Hepatocyte (in vitro differentiated cells): ENCODE measurements around the gene GIPR. TPM values are rescaled to one million over a fixed set of nuclear protein-coding genes. Genes with fewer than 3 reads are reported as not detected.
"Not testable (repeated sequence)": the region's sequence is repeated elsewhere in the genome, so short reads cannot be mapped to it uniquely, and the experiment has no call there.

ENCODE experiments used
- DNase-seq: peaks from one replicate; pipeline ENCODE4 v3.0.0-alpha.2; 2016; ENCODE audit warnings: low spot score
- H2AFZ ChIP-seq: fragments of 200-600 bp; sonication (generic); 2 replicates; pipeline ENCODE4 v1.6.0; 2016; ENCODE audit warnings: antibody characterized with exemption, mild to moderate bottlenecking
- H3K27ac ChIP-seq: fragments of 200-600 bp; sonication (generic); 2 replicates; pipeline ENCODE4 v1.5.1; 2016; ENCODE audit warnings: mild to moderate bottlenecking
- H3K27me3 ChIP-seq: fragments of 200-600 bp; sonication (generic); 2 replicates; pipeline ENCODE4 v1.6.1; 2016
- H3K36me3 ChIP-seq: fragments of 200-600 bp; sonication (generic); replicated peaks from 2 replicates; pipeline ENCODE4 v1.5.1; 2016; ENCODE audit warnings: low read depth; ENCODE audit not compliant: insufficient read depth
- H3K4me1 ChIP-seq: fragments of 200-600 bp; sonication (generic); 2 replicates; pipeline ENCODE4 v1.5.1; 2016; ENCODE audit warnings: mild to moderate bottlenecking, moderate library complexity; ENCODE audit not compliant: insufficient read depth
- H3K4me2 ChIP-seq: fragments of 200-600 bp; sonication (generic); 2 replicates; pipeline ENCODE4 v1.6.0; 2016
- H3K4me3 ChIP-seq: fragments of 200-600 bp; sonication (generic); 2 replicates; pipeline ENCODE4 v1.5.1; 2016; ENCODE audit warnings: mild to moderate bottlenecking
- H3K79me2 ChIP-seq: fragments of 200-600 bp; sonication (generic); 2 replicates; pipeline ENCODE4 v1.6.0; 2017; ENCODE audit warnings: mild to moderate bottlenecking
- H3K9me2 ChIP-seq: fragments of 200-600 bp; sonication (generic); replicated peaks from 2 replicates; pipeline ENCODE4 v1.6.0; 2017; ENCODE audit warnings: mild to moderate bottlenecking; ENCODE audit not compliant: insufficient read depth
- H3K9me3 ChIP-seq: fragments of 200-600 bp; sonication (generic); 2 replicates; pipeline ENCODE4 v1.5.1; 2016; ENCODE audit warnings: low read depth, mild to moderate bottlenecking
- H4K20me1 ChIP-seq: fragments of 200-600 bp; sonication (generic); 2 replicates; pipeline ENCODE4 v1.6.0; 2016; ENCODE audit warnings: mild to moderate bottlenecking; ENCODE audit not compliant: insufficient read depth, poor library complexity, severe bottlenecking
- EZH2 ChIP-seq: fragments of 200-600 bp; sonication (generic); IDR thresholded peaks from 2 replicates; pipeline ENCODE4 v1.6.1; 2016; ENCODE audit warnings: antibody characterized with exemption, mild to moderate bottlenecking, borderline replicate concordance
- EZH2phosphoT487 ChIP-seq: fragments of 200-600 bp; sonication (generic); IDR thresholded peaks from one replicate; pipeline ENCODE4 v1.6.1; 2018; ENCODE audit warnings: antibody characterized with exemption, mild to moderate bottlenecking, low read depth, moderate library complexity; ENCODE audit not compliant: unreplicated experiment, severe bottlenecking
- WGBS: methylation state at CpG from one replicate; pipeline ENCODE4 v1.1.6; 2016; ENCODE audit warnings: low lambda C conversion rate; ENCODE audit errors: missing lambda C conversion rate; 5-methylcytosine and 5-hydroxymethylcytosine counted together
- polyA plus RNA-seq: library from polyadenylated mRNA; unstranded; fragments of >200 nt; fragmentation: Nextera tagmentation; extraction: Ambion mirVana; gene quantifications from 2 replicates; pipeline ENCODE4 v1.2.1, GENCODE V29; 2016
- total RNA-seq: library from RNA; depleted of rRNA; stranded (reverse); fragments of >200 nt; gene quantifications from 2 replicates; pipeline ENCODE4 v1.2.3, GENCODE V29; 2014
- TF ChIP-seq, protein P1 (sequence below): fragments of 200-600 bp; sonication (generic); IDR thresholded peaks from 2 replicates; pipeline ENCODE4 v1.5.1; 2016; ENCODE audit warnings: antibody characterized with exemption, mild to moderate bottlenecking; ENCODE audit not compliant: poor library complexity

Gene GIPR
- total and polyA plus RNA-seq, 2 experiments from 2014 or later, result 2.7 to 5.6 TPM

DNA sequence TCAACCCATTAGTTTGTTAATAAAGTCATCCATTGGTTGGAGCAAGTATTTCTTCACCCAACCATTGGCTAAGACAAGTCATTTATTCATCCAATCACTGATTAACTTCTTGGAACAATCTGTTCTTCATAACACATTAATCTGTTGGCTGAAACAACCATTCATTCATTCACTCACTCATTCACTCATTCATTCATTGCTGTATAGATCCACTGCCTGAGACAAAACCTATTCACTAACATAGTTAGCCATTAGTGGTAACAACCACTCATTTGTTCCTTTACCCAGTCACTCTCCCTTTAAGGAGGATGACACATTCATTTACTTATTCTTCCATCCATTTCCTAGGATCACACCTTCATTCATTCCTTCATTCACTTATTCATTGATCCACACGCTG lies 44.0 kb upstream of the GIPR start:
- no peak for DNase-seq
- no peak overlapping the region for H2AFZ ChIP-seq
- H3K4me1 ChIP-seq, result no peaks in the 10 kb centered on the region
- H3K36me3 ChIP-seq, result no peaks in the 10 kb centered on the region
- H3K79me2 ChIP-seq, result no peaks in the 10 kb centered on the region
- TF ChIP-seq EZH2phosphoT487 (no peak), EZH2 (no peak)
- TF ChIP-seq, protein P1, sequence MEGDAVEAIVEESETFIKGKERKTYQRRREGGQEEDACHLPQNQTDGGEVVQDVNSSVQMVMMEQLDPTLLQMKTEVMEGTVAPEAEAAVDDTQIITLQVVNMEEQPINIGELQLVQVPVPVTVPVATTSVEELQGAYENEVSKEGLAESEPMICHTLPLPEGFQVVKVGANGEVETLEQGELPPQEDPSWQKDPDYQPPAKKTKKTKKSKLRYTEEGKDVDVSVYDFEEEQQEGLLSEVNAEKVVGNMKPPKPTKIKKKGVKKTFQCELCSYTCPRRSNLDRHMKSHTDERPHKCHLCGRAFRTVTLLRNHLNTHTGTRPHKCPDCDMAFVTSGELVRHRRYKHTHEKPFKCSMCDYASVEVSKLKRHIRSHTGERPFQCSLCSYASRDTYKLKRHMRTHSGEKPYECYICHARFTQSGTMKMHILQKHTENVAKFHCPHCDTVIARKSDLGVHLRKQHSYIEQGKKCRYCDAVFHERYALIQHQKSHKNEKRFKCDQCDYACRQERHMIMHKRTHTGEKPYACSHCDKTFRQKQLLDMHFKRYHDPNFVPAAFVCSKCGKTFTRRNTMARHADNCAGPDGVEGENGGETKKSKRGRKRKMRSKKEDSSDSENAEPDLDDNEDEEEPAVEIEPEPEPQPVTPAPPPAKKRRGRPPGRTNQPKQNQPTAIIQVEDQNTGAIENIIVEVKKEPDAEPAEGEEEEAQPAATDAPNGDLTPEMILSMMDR, result no peak
- no peak overlapping the region for H3K27ac ChIP-seq
- no peaks in the 10 kb centered on the region for H3K9me2 ChIP-seq
- no peak overlapping the region for H3K4me2 ChIP-seq
- no peak overlapping the region for H3K4me3 ChIP-seq
- no peaks in the 10 kb centered on the region for H4K20me1 ChIP-seq
- H3K27me3 ChIP-seq, result no peaks in the 10 kb centered on the region
- no peaks in the 10 kb centered on the region for H3K9me3 ChIP-seq
- WGBS, result 96% methylated on average over 1 of the region's 1 CpG

GRCh38 chr19:45628219-45628618 lies 39.8 kb upstream of the GIPR start:
- WGBS, result 92% methylated on average over 7 of the region's 7 CpGs
- H3K27ac ChIP-seq, H3K9me2 ChIP-seq, H2AFZ ChIP-seq, H3K4me1 ChIP-seq, H3K79me2 ChIP-seq, H3K9me3 ChIP-seq, DNase-seq, H3K4me3 ChIP-seq, H4K20me1 ChIP-seq, H3K27me3 ChIP-seq, H3K4me2 ChIP-seq, H3K36me3 ChIP-seq: not testable (repeated sequence)

- no peak overlapping the region for H3K27ac ChIP-seq
- H3K79me2 ChIP-seq, result no peaks in the 10 kb centered on the region
- no peak overlapping the region for H3K4me2 ChIP-seq
- 89% methylated on average over 4 of the region's 4 CpGs for WGBS
- TF ChIP-seq EZH2phosphoT487 (no peak), EZH2 (no peak)
- TF ChIP-seq, protein P1, result no peak
- no peaks in the 10 kb centered on the region for H3K9me2 ChIP-seq
- H3K9me3 ChIP-seq, result no peaks in the 10 kb centered on the region
- DNase-seq, result no peak
- no peak overlapping the region for H3K4me3 ChIP-seq
- no peaks in the 10 kb centered on the region for H3K4me1 ChIP-seq
- H4K20me1 ChIP-seq, result no peaks in the 10 kb centered on the region
- no peaks in the 10 kb centered on the region for H3K27me3 ChIP-seq
- no peaks in the 10 kb centered on the region for H3K36me3 ChIP-seq
- no peak overlapping the region for H2AFZ ChIP-seq
These were observed 38.3 kb upstream of the GIPR start for GRCh38 chr19:45629704-45630103.

GRCh38 chr19:45630463-45630862 lies 37.6 kb upstream of the GIPR start:
- Histone ChIP-seq H4K20me1 (no peaks in the 10 kb centered on the region), H3K36me3 (no peaks in the 10 kb centered on the region), H3K9me2 (no peaks in the 10 kb centered on the region), H2AFZ (no peak overlapping the region), H3K27me3 (no peaks in the 10 kb centered on the region), H3K4me1 (no peaks in the 10 kb centered on the region), H3K9me3 (no peaks in the 10 kb centered on the region), H3K4me2 (no peak overlapping the region), H3K27ac (peak overlapping the region; percentile 41), H3K4me3 (no peak overlapping the region), H3K79me2 (no peaks in the 10 kb centered on the region)
- peak; percentile 61 for DNase-seq
- no peak for TF ChIP-seq EZH2
- TF ChIP-seq, protein P1, result no peak
- no peak for TF ChIP-seq EZH2phosphoT487
- 93% methylated on average over 2 of the region's 2 CpGs for WGBS
